ENCODE measurements around the gene RTF1.

GRCh38 chr15:41377978-41378377, 38.9 kb upstream of the RTF1 start:
- TF ChIP-seq CTCF (IDR thresholded peaks at IDR 0.05; ENCODE audit: low read depth, low read length, poor library complexity, severe bottlenecking) (no peak), EZH2phosphoT487 (IDR thresholded peaks at IDR 0.05; ENCODE audit: borderline replicate concordance, low read length) (no peak)

Measured in DOHH2 (cell line).